RCC 7860 (cell line): ENCODE data around the gene DUSP19.

Source experiments
- DNase-seq: peaks from one replicate; pipeline ENCODE4 v3.0.0-alpha.2; 2015; ENCODE audit warnings: low spot score
- FAIRE-seq: peaks from 2 replicates; lab custom pipeline; 2012; peaks lifted over from hg19 to GRCh38; lab: Jason Lieb, UNC

DUSP19 gene

GRCh38 chr2:183060571-183061231, 17.8 kb upstream of the DUSP19 start:
- DNase-seq (no peak), FAIRE-seq (no peak)

- no peak for DNase-seq
- no peak for FAIRE-seq
These were observed 15.5 kb upstream of the DUSP19 start for GRCh38 chr2:183063083-183063482.

DNA sequence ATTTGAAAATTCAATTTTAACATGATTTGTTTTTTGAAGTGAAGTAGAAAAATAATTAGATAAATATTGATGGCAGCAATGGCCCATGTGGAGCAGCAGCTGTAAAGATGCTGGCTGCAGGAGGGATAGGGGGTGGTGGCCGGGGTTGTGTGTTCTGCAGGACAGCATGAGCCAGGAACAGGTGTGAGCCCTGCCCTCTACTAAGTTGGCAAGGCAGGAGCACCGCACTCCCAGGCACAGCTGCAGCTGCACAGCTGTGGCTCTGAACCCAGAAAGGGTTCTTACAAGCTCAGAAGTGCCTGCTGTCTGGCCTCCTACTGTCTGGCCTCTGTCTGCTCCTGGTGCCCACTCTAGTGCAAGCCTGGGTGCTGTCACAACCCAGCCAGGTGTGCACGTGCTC, 10.0 kb upstream of the DUSP19 start:
- DNase-seq (no peak), FAIRE-seq (no peak)

- no peak for FAIRE-seq
- DNase-seq = no peak
These were observed 9.4 kb upstream of the DUSP19 start for GRCh38 chr2:183069174-183069573.

GRCh38 chr2:183070942-183071844, 7.4 kb upstream of the DUSP19 start:
- FAIRE-seq = no peak
- DNase-seq = no peak

GRCh38 chr2:183072177-183072576, 6.4 kb upstream of the DUSP19 start:
- FAIRE-seq = no peak
- no peak for DNase-seq

DNA sequence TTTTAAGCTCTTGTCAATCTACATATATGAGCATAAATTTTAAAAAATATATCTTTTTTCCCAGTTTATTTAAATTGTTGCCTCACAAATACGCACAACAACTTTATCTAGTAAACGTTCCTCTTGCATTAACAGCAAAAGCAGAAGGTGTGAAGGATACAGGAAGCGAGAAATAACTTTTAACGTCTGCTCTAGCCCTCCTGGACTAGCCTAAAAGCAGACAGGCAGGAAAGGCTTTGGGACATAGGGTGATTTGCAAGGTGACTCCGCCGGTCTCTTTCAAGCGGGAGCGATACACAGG, 434 bp upstream of the DUSP19 start:
- FAIRE-seq = no peak
- DNase-seq = no peak

GRCh38 chr2:183079139-183079775, 710 bp downstream of the DUSP19 start:
- DNase-seq = no peak

DNA sequence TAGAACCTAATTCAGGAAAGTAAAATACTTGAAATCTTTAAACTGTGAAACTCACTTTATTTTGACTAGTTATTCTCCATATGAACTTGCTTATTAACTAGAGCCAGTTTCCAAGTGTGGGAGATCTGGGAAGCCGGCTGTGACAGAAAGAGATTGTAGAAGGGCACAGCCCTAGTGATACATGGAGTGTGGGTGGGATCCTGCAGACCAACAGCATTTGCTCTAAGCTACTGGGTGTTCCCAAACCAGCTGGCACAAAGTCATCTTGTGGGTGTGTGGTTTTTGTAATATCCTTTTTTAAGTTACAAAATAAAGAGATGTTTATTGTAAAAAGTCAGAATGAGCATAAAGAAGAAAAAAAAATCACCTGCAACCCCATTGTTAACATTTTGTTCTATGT, 3.4 kb downstream of the DUSP19 start:
- DNase-seq (no peak), FAIRE-seq (no peak)

More at GRCh38 chr2:183079139-183079775, 710 bp downstream of the DUSP19 start:
- no peak for FAIRE-seq

DNA sequence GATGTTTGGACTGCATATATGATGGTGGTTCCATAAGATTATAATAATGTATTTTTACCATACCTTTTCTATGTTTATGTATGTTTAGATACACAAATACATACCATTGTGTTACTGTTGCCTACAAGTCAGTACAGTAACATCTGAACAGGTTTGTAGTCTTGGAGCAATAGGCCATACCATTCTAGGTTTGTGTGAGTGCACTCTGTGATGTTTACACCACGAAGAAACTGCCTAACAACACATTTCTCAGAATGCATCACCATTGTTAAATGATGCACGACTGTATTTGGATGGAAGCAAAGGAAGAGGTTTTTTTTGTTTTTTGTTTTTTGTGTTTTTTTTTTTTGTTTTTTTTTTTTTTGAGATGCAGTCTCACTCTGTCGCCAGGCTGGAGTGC, 9.5 kb downstream of the DUSP19 start:
- FAIRE-seq (no peak), DNase-seq (no peak)

DNA sequence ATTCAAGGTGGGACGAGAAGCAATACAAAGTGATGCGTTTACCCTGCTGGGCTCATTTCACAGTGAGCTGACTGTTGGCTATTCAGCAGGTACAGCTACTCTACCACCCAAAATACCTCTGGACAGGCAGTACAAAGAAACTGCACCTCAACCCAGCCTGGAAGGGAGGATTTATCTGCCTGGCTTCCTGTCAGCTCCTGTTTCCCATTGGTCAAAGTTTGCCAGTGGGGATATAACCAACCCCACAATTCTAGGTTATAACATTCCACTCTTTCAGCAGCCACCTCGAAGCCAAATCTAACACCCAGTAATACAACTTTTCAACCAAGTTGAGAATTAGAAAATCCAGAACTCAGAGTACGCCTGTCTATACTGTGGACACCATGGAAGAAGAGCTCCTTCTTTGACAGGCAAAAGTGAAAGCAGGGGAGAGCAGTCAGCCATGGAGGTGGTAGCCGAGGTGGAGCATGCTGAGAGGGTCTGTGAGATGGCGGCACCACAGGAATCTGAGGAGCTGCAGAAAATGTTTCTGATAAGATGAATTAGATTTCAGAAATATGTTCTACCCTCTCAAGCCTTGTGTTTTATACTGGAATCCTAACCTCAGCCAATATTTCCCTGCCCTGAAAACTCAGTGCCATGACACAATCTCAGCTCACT, 10.8 kb downstream of the DUSP19 start:
- FAIRE-seq = no peak
- no peak for DNase-seq

DNA sequence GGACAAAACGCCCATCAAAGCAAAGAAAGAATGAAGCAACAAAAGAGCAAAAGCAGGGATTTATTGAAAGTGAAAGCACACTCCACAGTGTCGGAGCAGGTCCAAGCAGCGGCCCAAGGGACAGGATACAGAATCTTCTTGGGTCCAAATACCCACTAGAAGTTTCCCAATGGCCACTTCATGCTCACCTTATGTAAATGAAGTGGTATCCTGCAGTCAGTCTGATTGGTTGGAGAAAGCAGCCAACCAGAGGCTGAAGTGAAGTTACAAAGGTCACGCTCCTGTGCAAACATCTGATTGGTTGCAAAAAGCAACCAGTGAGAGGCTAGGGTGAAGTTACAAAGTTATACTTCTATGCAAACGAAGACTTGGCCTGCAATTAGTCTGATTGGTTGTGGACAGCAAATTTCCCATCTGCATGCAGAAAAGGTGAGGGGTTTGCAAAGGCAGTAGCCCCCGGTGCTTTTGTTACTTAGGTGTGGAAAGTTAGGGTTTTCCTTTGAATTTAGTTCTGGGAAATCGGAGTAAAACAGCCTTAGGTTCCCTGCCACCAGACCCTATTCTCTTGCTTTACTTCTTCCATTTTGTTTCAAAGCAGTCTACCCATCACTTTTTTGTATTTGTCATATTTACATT, 12.9 kb downstream of the DUSP19 start:
- DNase-seq (no peak), FAIRE-seq (no peak)

DNA sequence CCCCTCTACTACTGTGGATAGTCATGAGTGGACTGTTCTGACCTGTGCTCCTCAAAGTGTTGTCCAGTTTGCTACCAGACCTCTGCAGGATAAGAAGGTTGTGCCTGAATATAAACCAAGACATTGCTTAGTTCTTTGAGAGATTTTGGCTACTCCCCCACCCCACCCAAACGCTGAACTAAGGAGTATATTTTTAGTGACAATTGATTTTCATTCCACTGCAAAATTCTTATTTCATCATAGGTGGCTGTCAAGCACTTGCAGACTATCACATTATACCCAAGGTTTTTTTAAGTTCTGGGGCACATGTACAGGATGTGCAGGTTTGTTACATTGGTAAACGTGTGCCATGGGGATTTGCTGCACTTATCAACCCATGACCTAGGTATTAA, 13.4 kb downstream of the DUSP19 start:
- FAIRE-seq = no peak
- DNase-seq = no peak

GRCh38 chr2:183093857-183094657, 15.5 kb downstream of the DUSP19 start:
- DNase-seq (no peak), FAIRE-seq (peak; percentile 26)

GRCh38 chr2:183105402-183106134, 27.0 kb downstream of the DUSP19 start:
- FAIRE-seq (no peak), DNase-seq (no peak)

- FAIRE-seq (no peak), DNase-seq (no peak)
These were observed 34.0 kb downstream of the DUSP19 start for GRCh38 chr2:183112577-183112976.

DNA sequence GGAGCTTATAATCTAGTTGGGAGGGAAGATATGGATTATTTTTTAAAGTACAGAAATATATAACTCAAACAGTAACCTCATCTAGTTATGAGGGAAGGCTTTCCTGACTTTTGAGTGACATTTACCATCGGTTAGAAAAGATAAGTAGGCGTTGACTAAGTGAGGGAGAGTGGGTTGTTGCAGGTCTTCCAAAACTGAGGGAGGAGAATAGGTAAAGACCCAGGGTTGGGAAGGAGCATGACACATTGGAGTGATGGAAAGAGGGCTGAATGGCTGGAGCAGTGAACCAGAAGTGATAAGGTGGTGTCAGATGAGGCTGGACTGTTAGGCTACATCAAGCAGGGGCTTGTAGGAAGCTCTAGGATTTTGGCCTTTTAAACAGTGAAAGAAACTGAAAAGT, 35.1 kb downstream of the DUSP19 start:
- DNase-seq = no peak
- FAIRE-seq = no peak

DNA sequence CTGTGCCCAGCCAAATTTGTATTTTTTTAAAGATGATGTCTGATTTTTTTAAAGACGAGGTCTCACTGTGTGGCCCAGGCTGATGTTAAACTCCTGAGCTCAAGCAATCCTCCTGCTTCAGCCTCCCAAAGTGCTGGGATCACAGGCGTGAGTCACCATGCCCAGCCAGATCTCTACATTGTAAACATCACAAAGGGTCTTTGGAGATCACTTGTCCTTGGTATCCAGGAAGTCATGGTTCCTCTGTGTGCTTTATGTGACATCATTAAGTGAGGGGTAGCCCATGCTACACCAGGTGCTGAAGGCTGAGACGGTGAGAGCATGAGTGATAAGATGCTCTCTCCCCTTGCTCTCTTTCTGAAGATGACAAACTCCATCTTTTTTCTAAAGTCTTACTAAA, 38.7 kb downstream of the DUSP19 start:
- no peak for DNase-seq
- FAIRE-seq = no peak

DNA sequence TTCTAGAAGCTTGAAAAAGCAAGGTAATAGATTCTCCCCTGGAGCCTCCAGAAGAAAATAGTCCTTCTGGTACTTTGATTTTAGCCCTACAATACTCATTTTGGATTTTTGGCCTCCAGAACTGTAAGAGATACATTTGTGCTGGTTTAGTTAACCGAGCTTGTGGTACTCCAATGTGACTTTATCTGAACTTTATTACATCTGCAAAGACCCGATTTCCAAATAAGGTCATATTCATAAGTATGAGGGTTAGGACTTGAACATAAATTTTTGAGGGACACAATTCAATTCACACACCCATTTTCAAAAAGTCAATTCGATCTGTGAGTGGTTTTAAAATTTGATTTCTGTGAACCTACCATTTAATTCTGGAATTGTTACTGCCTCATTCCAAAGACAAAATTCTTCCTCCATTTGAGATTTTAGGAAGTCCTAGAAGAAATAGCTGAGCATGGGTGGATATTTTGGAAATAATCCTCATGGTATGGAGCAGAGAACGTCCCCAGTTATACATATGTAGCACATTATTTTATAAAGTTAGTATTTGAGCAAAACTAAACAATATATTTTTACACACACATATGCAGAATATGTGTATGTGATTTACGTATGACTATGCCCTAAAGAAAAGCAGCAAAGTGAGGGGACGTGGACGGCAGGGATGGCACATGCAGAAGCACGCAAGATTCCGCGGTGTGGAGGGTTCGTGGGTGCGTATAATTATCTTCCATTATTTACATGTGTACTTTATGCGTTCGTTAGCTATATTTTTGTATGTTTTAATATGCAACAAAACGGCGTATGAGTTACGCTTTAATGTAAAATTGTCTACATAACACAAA, 44.8 kb downstream of the DUSP19 start:
- DNase-seq (no peak), FAIRE-seq (no peak)
